Right ventricle myocardium superior (tissue), 1 donor: ENCODE data around the gene SPATA21. TPM values are rescaled to one million over a fixed set of nuclear protein-coding genes. Genes with fewer than 3 reads are reported as not detected.

Experiments used
- ATAC-seq: fragments of 200-7000 bp; cut with Tn5 transposase; one replicate; pipeline ENCODE4 v1.9.1; 2020; ENCODE audit warnings: mild to moderate bottlenecking; ENCODE audit not compliant: poor library complexity
- DNase-seq: peaks from one replicate; pipeline ENCODE4 v3.0.0-alpha.2; 2020
- intact Hi-C: fragments of 100-400 bp; cut with DNase I; formaldehyde crosslinking; loops from one replicate; pipeline ENCODE4 v1.11.2; 2022
- total RNA-seq: library from RNA; stranded (reverse); fragmentation: NEBNext Ultra II Directional; extraction: Animal tissue kit (Norgen Biotek cat#: 25700); gene quantifications from one replicate; pipeline ENCODE4 v1.2.1, GENCODE V29; 2021
- donor health status: DM: no; HTN: yes; CAD: no; lungs with severe emphysema.

Gene SPATA21
- total RNA-seq, 1 donor from 2014 or later = not detected

DNA sequence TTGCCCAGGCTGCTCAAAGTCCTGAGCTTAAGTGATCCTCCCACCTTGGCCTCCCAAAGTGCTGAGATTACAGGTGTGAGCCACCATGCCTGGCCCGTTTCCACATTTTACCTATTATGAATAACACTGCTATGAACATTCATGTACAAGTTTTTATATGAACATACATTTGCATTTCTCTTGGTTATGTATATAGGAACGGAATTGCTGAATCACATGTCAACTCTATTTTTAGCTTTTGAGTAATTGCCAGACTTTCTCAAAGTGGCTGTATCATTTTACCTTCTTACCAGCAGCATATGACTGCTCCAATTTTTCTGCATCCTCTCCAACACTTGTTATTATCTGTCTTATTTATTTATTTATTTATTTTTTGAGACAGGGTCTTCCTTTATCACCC is 2.7 kb downstream of the SPATA21 start:
- ATAC-seq = no peak

DNA sequence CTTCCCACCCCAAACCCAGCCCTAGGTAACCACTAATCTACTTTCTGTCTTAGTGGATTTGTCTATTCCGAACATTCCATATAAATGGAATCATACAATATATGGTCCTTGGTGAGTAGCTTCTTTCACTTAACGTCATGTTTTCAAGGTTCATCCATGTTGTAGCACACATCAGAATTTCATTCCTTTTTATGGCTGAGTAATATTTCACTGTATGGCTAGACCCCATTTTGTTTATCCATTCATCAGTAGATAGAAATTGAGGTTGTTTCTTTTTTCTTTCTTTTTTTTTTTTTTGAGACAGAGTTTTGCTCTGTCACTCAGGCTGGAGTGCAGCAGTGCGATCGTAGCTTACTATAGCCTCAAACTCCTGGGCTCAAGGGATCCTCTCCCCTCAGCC is 3.2 kb downstream of the SPATA21 start:
- DNase-seq = no peak
- intact Hi-C loops = no loop called here
- no peak for ATAC-seq

More for the DNA sequence above, 2.7 kb downstream of the SPATA21 start:
- intact Hi-C loops = no loop called here
- no peak for DNase-seq

DNA sequence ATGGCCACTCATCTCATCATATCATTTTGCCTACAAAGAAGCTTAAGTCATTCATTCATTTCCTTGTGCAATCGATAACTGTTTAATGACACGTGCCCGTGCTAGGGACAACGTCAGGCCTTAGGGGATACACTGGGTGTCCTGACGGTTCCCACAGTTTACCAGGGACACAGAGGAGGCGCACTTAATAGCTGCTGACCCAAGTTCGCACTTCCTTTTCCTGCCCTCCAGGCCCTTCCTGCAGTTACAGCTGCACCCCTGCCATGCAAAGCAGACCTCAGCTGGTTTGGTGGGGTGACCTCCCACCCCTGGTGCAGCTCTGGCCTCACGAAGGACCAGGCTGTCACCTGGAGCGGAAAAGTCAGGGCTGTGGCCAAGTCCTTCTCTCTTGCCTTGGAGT is 4.2 kb downstream of the SPATA21 start:
- DNase-seq (no peak), ATAC-seq (no peak)
- intact Hi-C loops = no loop called here

GRCh38 chr1:16430606-16431005 is 6.6 kb downstream of the SPATA21 start:
- ATAC-seq (no peak), DNase-seq (no peak)
- intact Hi-C loops = no loop called here

DNA sequence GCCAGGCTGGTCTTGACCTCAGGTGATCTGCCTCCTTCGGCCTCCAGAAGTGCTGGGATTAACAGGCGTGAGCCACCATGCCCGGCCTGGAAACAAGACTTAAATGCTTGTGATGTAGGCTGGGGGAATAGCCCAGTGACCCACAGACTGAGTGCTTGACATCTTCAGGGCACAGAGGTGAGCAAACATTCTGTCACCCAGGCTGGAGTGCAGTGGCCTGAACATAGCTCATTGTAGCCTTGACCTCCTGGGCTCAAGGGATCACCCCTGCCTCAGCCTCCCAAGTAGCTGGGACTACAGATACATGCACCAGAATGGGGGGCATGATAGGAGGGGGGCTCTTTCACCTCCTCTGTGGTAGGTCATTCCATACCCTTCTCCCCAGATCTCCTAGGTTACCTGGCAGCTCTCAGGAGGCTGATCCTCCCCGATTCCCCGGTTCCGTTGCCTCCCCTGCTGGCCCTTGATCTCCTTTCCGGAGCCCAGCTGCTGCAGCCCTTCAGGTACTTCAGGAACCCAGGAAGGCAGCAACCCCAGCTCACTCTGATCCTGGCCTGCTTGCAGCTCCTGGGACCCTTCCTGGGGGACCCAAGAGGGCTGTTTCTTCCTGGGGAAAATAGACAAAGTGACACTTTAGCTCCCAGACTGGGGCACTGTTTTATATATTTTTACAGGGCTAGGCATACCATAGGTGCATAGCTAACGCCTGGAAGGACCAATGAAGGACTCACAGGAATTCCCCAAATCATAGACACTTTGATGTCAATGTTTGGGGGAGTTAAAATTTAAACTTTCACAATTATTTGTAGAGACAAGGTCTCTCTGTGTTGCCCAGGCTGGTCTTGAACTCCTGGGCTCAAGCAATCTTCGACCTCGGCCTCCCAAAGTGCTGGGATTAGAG is 11.8 kb downstream of the SPATA21 start:
- DNase-seq (no peak), ATAC-seq (no peak)
- intact Hi-C loops = no loop called here

- ATAC-seq = no peak
- intact Hi-C loops = no loop called here
- DNase-seq = no peak
These were observed 15.2 kb downstream of the SPATA21 start for GRCh38 chr1:16422041-16422440.

GRCh38 chr1:16421201-16421600 is 16.0 kb downstream of the SPATA21 start:
- ATAC-seq (no peak), DNase-seq (no peak)
- intact Hi-C loops = no loop called here

DNA sequence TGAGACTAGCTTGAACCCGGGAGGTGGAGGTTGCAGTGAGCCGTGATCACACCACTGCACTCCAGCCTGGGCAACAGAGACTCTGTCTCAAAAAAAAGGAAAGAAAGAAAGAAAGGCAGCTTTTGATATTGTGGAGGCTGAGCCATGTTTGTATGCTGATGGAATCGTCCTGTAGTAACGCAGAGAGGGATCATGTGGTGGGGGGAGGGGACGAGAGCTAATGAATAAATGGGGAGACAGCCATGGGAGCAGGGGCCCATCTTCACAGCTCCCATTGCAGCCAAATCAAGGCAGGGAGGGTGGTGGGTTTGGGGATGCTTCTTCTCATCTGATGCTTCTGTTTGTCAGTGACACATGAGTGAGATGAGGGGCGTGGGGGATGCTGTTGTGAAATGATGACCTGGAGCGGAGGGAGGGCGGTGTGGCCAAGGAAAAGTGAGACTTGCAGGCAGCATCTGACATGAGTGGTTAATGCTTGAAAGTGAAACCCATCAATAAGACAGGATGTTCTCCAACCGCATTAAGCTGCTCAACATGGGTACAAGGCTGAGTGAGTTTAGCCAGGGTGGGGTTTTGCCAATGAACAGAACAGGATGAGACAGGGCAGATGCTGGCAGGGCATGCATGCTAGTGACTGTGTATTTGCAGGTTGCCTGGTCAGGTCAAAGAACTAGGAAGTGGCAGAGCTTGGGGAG is 16.7 kb downstream of the SPATA21 start:
- no peak for DNase-seq
- no peak for ATAC-seq
- intact Hi-C loops = no loop called here

GRCh38 chr1:16418823-16419425 is 18.3 kb downstream of the SPATA21 start:
- intact Hi-C loops = no loop called here
- ATAC-seq (no peak), DNase-seq (no peak)

DNA sequence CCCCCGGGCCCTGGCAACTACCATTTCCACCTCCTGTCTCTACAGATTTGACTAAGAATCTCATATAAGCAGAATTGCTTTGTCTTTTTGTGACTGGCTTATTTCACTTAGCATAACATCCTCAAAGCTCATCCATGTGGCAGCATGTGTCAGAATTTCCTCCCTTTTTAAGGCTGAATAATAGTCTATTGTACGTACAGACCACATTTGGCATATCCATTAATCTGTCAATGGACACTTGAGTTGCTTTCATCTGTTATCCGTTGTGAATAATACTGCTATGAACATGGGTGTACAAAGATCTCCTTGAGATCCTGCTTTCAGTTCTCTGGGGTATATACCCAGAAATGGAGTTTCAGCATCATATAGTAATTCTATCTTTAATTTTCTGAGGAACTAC is 24.0 kb downstream of the SPATA21 start:
- ATAC-seq (no peak), DNase-seq (no peak)
- intact Hi-C loops = no loop called here

DNA sequence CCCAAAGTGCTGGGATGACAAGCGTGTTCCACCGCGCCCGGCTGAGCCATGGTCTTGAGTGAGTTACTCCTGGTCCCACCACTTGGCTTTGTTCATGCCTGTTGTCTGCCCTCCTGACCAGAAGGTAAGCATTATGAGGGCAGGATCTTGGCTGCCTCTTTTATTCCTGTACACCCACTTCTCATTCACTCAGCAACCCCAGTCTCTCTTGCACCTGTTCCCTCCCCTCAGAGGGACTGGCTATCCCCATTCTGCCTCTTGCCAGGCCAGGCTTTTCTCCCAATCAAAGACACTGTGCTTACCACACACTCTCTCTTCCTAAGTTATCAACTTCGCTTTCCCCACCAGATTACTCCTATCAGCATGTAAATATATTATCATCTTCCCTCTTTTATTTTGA is 26.4 kb downstream of the SPATA21 start:
- no peak for ATAC-seq
- intact Hi-C loops = no loop called here
- DNase-seq = no peak

GRCh38 chr1:16409536-16410152 is 27.6 kb downstream of the SPATA21 start:
- no peak for DNase-seq
- ATAC-seq = no peak
- intact Hi-C loops = no loop called here

DNA sequence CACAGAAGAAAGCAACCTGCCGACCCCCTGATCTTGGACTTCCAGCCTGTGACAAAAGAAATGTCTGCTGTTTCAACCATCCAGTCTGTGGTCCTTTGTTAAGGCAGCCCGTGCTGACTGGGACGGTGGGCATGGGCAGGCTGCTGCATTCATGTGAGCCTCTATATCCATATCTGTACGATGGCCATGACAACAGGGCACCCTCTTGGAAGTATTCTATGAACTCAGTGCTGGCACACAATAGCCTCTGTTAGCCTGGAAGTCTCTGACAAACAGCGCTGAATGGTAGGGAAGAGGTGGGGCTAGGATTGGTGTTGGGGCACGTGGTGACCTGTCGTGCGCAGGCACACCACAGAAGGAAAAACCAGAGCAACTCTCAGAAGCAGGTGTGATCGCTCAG is 30.4 kb downstream of the SPATA21 start:
- no peak for ATAC-seq
- intact Hi-C loops = no loop called here

GRCh38 chr1:16405441-16405840 is 31.8 kb downstream of the SPATA21 start:
- DNase-seq (no peak), ATAC-seq (no peak)
- intact Hi-C loops = no loop called here

More for the DNA sequence above, 30.4 kb downstream of the SPATA21 start:
- no peak for DNase-seq

DNA sequence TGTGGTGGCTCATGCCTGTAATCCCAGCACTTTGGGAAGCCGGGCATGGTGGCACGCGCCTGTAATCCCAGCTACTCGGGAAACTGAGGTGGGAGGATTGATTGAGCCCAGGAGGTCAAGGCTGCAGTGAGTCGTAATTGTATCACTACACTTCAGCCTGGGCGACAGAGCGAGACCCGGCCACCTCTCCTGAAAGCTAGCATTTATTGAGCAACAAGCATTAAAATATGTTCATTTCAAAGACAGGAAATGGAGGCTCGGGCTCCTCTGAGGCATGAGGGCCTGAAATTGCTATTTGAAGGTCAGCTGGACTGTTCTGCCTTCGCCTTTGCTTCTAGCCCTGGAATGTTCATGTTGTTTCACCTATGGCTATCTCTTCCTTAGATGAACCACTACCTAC is 34.5 kb downstream of the SPATA21 start:
- ATAC-seq (no peak), DNase-seq (peak; percentile 13)
- intact Hi-C loops = no loop called here

DNA sequence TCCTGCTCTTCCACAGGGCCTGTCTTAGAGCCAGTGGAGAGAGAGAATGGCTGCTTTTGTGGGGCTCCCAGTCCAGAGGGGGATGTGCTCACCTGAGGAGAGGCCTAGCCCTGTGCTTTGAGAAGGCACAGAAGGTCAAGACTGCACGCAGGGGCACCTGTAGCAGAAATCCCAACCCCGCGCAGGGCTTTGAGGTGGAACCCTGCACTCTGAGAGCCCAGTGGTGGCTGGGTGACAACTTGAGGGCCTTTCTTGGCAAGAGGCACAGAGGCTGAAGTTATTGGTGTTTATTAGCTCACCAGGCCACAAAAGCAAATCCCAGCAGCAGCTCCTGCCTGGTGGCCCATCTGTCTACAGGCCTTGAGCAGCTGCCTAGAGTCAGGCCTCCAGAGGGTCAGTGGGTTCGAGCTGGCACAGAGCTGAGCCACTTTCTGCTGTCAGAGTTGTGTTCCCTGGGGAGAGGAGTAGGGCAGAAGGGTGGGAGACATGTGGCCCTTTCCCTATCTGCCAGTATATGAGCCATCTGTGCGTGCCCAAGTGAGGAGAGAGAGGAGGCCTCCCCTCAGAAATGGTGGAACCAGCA is 38.8 kb downstream of the SPATA21 start:
- no peak for ATAC-seq
- intact Hi-C loops = no loop called here
- DNase-seq = no peak

DNA sequence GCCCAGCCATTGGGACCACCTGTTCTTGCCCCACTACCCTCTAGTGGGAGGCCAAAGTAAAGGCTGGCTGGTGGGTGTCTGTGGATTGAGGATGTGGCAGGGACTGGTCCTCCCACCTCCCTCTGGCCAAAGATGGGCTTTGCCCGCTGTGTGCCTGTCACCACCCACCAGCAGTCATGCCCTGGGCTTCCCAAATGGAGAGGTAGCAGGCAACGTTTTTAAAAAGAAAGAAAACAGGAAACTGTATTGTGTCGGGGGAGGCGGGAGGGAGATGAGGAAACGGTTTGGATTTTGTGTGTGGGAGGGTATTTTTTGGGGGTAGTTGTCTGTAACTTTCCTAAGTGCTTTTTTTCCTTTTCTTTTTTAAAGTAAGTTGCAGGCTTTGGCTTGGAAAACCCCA is 40.1 kb downstream of the SPATA21 start:
- intact Hi-C loops = no loop called here
- DNase-seq = no peak

DNA sequence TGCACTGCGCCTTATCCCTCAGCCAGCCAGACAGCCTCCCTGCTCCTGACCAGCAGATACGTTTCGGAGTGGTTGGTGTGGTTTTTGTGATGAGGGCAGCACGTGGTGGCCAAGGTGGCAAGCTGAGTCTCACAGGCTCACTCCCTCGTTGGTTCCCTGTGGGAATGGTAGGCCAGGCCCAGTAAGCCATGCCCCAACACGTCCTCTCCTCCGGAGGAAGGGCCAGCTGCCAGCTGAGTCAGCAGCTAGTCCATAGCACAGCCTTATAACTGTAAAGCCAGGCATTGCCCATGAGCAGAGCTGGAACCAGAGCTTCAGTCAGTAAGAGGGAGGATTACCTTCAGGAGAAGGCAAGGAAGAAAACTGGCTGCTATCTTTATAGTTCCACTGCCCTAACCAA is 40.6 kb downstream of the SPATA21 start:
- intact Hi-C loops = no loop called here
- ATAC-seq = no peak
- DNase-seq = peak; percentile 64

More for the DNA sequence above, 40.1 kb downstream of the SPATA21 start:
- no peak for ATAC-seq

DNA sequence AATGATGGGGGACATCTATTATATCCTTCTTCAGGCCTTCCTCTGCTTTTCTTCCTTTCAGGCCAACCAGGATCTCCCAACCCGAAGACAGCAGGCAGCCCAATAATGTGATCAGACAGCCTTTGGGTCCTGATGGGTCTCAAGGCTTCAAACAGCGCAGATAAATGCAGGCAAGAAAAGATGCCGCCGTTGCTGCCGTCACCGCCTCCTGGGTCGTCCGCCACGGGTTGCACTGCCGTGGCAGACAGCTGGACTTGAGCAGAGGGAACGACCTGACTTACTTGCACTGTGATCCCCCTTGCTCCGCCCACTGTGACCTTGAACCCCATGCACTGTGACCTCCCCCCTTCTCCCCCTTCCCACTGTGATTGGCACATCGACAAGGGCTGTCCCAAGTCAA is 42.2 kb downstream of the SPATA21 start:
- intact Hi-C loops = no loop called here
- ATAC-seq (no peak), DNase-seq (no peak)
